HCT116 (cell line): ENCODE data around the gene SPOP. TPM values are rescaled to one million over a fixed set of nuclear protein-coding genes. Genes with fewer than 3 reads are reported as not detected.

ENCODE experiments used
- ATAC-seq: fragments of 200-7000 bp; cut with Tn5 transposase; 2 replicates; pipeline ENCODE4 v1.9.1; 2020; ENCODE audit warnings: mild to moderate bottlenecking, moderate library complexity
- BruUV-seq: library from RNA; stranded (reverse); fragments of 400-500 nt; replicated peaks from 2 replicates; lab custom pipeline; 2021; lab: Mats Ljungman, UMichigan
- CTCF ChIA-PET: fragments of 300-600 bp; sonication (Branson Sonifier 250); formaldehyde crosslinking; loops from one replicate; lab custom pipeline; 2021; ENCODE audit warnings: antibody characterized with exemption; lab: Charles Lee
- POLR2A ChIA-PET: fragments of 300-600, 350-600 bp; sonication (Branson Sonifier 250); formaldehyde crosslinking; loops from one replicate; lab custom pipeline; 2021; ENCODE audit warnings: antibody characterized with exemption; lab: Charles Lee
- RAD21 ChIA-PET, 2 experiments: fragments of 300-600 bp; sonication (Branson Sonifier 250); formaldehyde crosslinking; loops; one replicate each; lab custom pipeline; 2023; ENCODE audit warnings: low total read pairs in 2 of 2; ENCODE audit not compliant: uncharacterized antibody in 2 of 2, unreplicated experiment in 2 of 2, low non-redundant PET in 1 of 2; lab: Charles Lee
- DNase-seq: peaks from one replicate; pipeline ENCODE4 v3.0.0-alpha.2; 2010; ENCODE audit warnings: low read depth, low spot score
- H2AFZ ChIP-seq: fragments of 200-600 bp; shearing (Covaris generic), sonication (generic); 2 replicates; pipeline ENCODE4 v1.6.1; 2017; ENCODE audit warnings: low read depth, mixed run types, mixed read lengths, antibody characterized with exemption, low read length; ENCODE audit not compliant: poor library complexity, severe bottlenecking
- H3K27ac ChIP-seq: 2 replicates; pipeline ENCODE4 v1.5.1; 2012; ENCODE audit warnings: low read depth, low read length
- H3K27me3 ChIP-seq: fragments of 200-600 bp; sonication (generic); 2 replicates; pipeline ENCODE4 v1.6.1; 2016; ENCODE audit warnings: mixed run types, low read length, mixed read lengths; ENCODE audit not compliant: insufficient read depth
- H3K36me3 ChIP-seq, 2 experiments: fragments of 200-500 bp in 1 of 2; fragments of 200-600 bp in 1 of 2; sonication (Bioruptor generic) in 1 of 2; sonication (generic) in 1 of 2; 2 replicates each; pipeline versions ENCODE4 v1.5.1 to v1.6.1; 2014 to 2016; ENCODE audit warnings: low read length in 2 of 2, inconsistent platforms in 1 of 2, mixed read lengths in 1 of 2, mixed run types in 1 of 2; ENCODE audit not compliant: insufficient read depth in 2 of 2, control insufficient read depth in 1 of 2
- H3K4me1 ChIP-seq, 2 experiments: fragments of 200-600 bp in 1 of 2; sonication (generic) in 1 of 2; 2 replicates each; pipeline versions ENCODE4 v1.5.1 to v1.6.1; 2012 to 2017; ENCODE audit warnings: low read length in 2 of 2, inconsistent platforms in 1 of 2, mild to moderate bottlenecking in 1 of 2, mixed read lengths in 1 of 2, mixed run types in 1 of 2, moderate library complexity in 1 of 2; ENCODE audit not compliant: insufficient read depth in 2 of 2, control insufficient read depth in 1 of 2
- H3K4me2 ChIP-seq: fragments of 200-600 bp; sonication (generic); 2 replicates; pipeline ENCODE4 v1.6.1; 2017; ENCODE audit warnings: mixed run types, low read length, mixed read lengths
- H3K4me3 ChIP-seq, 2 experiments: fragments of 200-600 bp in 1 of 2; sonication (generic) in 1 of 2; replicated peaks in 1 of 2; 2 replicates each; pipeline ENCODE4 v1.5.1; 2011 to 2016; ENCODE audit warnings: low read length in 2 of 2, control low read depth in 1 of 2, low read depth in 1 of 2, mild to moderate bottlenecking in 1 of 2, mixed read lengths in 1 of 2, mixed run types in 1 of 2
- H3K79me2 ChIP-seq: fragments of 200-600 bp; sonication (generic); 2 replicates; pipeline ENCODE4 v1.6.1; 2017; ENCODE audit warnings: mild to moderate bottlenecking, mixed run types, low read length, moderate library complexity, mixed read lengths; ENCODE audit not compliant: insufficient read depth
- H3K9ac ChIP-seq: fragments of 200-600 bp; sonication (generic); 2 replicates; pipeline ENCODE4 v1.6.1; 2016; ENCODE audit warnings: low read length, mixed read lengths
- H3K9me2 ChIP-seq: fragments of 200-600 bp; sonication (generic), shearing (Covaris generic); 2 replicates; pipeline ENCODE4 v1.6.1; 2017; ENCODE audit warnings: mixed run types, mild to moderate bottlenecking, moderate library complexity; ENCODE audit not compliant: insufficient read depth
- H3K9me3 ChIP-seq, 2 experiments: fragments of 200-500 bp in 1 of 2; fragments of 200-600 bp in 1 of 2; sonication (Bioruptor generic) in 1 of 2; sonication (generic) in 1 of 2; 2 replicates each; pipeline ENCODE4 v1.6.1; 2014 to 2017; ENCODE audit warnings: low read length in 2 of 2, mixed read lengths in 2 of 2, inconsistent platforms in 1 of 2, low read depth in 1 of 2, mild to moderate bottlenecking in 1 of 2, mixed run types in 1 of 2, moderate library complexity in 1 of 2; ENCODE audit not compliant: control insufficient read depth in 1 of 2, insufficient read depth in 1 of 2
- H4K20me1 ChIP-seq: fragments of 200-600 bp; sonication (generic), shearing (Covaris generic); 2 replicates; pipeline ENCODE4 v1.6.1; 2017; ENCODE audit warnings: mixed run types, mild to moderate bottlenecking, moderate library complexity; ENCODE audit not compliant: insufficient read depth
- ATF3 ChIP-seq: IDR thresholded peaks from 2 replicates; pipeline ENCODE4 v1.6.1; 2012
- CBX3 ChIP-seq: IDR thresholded peaks from 2 replicates; pipeline ENCODE4 v1.6.1; 2012; ENCODE audit warnings: low read depth
- EGR1 ChIP-seq: IDR thresholded peaks from 2 replicates; pipeline ENCODE4 v1.6.1; 2012; ENCODE audit warnings: low read depth
- ELF1 ChIP-seq: IDR thresholded peaks from 2 replicates; pipeline ENCODE4 v1.6.1; 2012; ENCODE audit warnings: low read depth, borderline replicate concordance
- EZH2 ChIP-seq: fragments of 200-600 bp; sonication (generic); IDR thresholded peaks from 2 replicates; pipeline ENCODE4 v1.6.1; 2017; ENCODE audit warnings: antibody characterized with exemption, mixed run types
- EZH2phosphoT487 ChIP-seq: fragments of 200-600 bp; IDR thresholded peaks from 2 replicates; pipeline ENCODE4 v1.6.1; 2018; ENCODE audit warnings: antibody characterized with exemption, borderline replicate concordance
- JUND ChIP-seq: IDR thresholded peaks from 2 replicates; pipeline ENCODE4 v1.6.1; 2012
- MAX ChIP-seq: IDR thresholded peaks from 2 replicates; pipeline ENCODE4 v1.6.1; 2012
- POLR2A ChIP-seq: IDR thresholded peaks from 2 replicates; pipeline ENCODE4 v1.7.0; 2011; ENCODE audit warnings: borderline replicate concordance; ENCODE audit not compliant: insufficient read depth, insufficient read length; ENCODE audit errors: extremely low read depth
- POLR2AphosphoS5 ChIP-seq: IDR thresholded peaks from 2 replicates; pipeline ENCODE4 v1.6.1; 2011; ENCODE audit warnings: mild to moderate bottlenecking, low read depth, low read length, moderate library complexity
- RAD21 ChIP-seq: IDR thresholded peaks from 2 replicates; pipeline ENCODE4 v1.6.1; 2012; ENCODE audit warnings: low read depth, mild to moderate bottlenecking
- SIN3A ChIP-seq: IDR thresholded peaks from 2 replicates; pipeline ENCODE4 v1.6.1; 2012; ENCODE audit warnings: low read depth
- SP1 ChIP-seq: IDR thresholded peaks from 2 replicates; pipeline ENCODE4 v1.6.1; 2012; ENCODE audit warnings: low read depth
- SRF ChIP-seq: IDR thresholded peaks from 2 replicates; pipeline ENCODE4 v1.6.1; 2012; ENCODE audit warnings: low read depth
- YY1 ChIP-seq: IDR thresholded peaks from 2 replicates; pipeline ENCODE4 v1.6.1; 2011; ENCODE audit warnings: low read length, low read depth, moderate library complexity, mild to moderate bottlenecking; ENCODE audit not compliant: insufficient replicate concordance; ENCODE audit errors: extremely low read depth
- ZBTB33 ChIP-seq: IDR thresholded peaks from 2 replicates; pipeline ENCODE4 v1.6.1; 2011; ENCODE audit warnings: mild to moderate bottlenecking, low read length, moderate library complexity; ENCODE audit not compliant: insufficient replicate concordance; ENCODE audit errors: extremely low read depth
- ZFX ChIP-seq: fragments of 450-650 bp; IDR thresholded peaks from 2 replicates; pipeline ENCODE4 v1.6.1; 2017
- ZNF274 ChIP-seq: fragments of 200-500 bp; sonication (Bioruptor generic); IDR thresholded peaks from 2 replicates; pipeline ENCODE4 v1.6.1; 2014; ENCODE audit warnings: mild to moderate bottlenecking, low read depth, low read length, inconsistent platforms
- intact Hi-C: fragments of 100-400 bp; cut with micrococcal nuclease; formaldehyde crosslinking; loops from 2 replicates; pipeline ENCODE4 v1.10.0; 2022
- total RNA-seq: library from RNA; stranded (reverse); gene quantifications from one replicate; pipeline ENCODE4 v1.2.1, GENCODE V29; 2021; ENCODE audit not compliant: unreplicated experiment

Gene SPOP
- total RNA-seq, 1 experiment from 2014 or later, result 85.1 TPM

- ATAC-seq, result no peak
- no peak overlapping the region for H3K9ac ChIP-seq
- ChIA-PET RAD21 (interaction anchor here (1.1 to 2.1 kb wide), 6 partner anchors 127 to 302 kb away, joined by 3 to 10 read pairs (median 6); no protein-coding TSS in a partner anchor), POLR2A (interaction anchor here (0.8 to 1.2 kb wide), 3 partner anchors 126 to 139 kb away, joined by 4 read pairs; no protein-coding TSS in a partner anchor), CTCF (interaction anchor here (1.2 to 9.3 kb wide), 10 partner anchors 8 to 398 kb away, joined by 3 to 92 read pairs (median 8); partner anchors contain the start of gene SLC35B1)
- no peaks in the 10 kb centered on the region for H3K9me3 ChIP-seq
- no peak overlapping the region for H3K4me2 ChIP-seq
- H3K4me1 ChIP-seq, result no peaks in the 10 kb centered on the region
- no peaks in the 10 kb centered on the region for H3K27me3 ChIP-seq
- H3K27ac ChIP-seq, result no peak overlapping the region
- no peaks in the 10 kb centered on the region for H3K79me2 ChIP-seq
- H3K9me2 ChIP-seq, result no peaks in the 10 kb centered on the region
- no peak for DNase-seq
- intact Hi-C loops, result no loop called here
- no TSS peak for BruUV-seq
- H3K36me3 ChIP-seq, result peaks cover 6 to 11% of the 10 kb centered on the region in 2 experiments
- no peak overlapping the region for H3K4me3 ChIP-seq
- TF ChIP-seq JUND (no peak), MAX (no peak), EZH2phosphoT487 (no peak), CBX3 (no peak), ZNF274 (no peak), YY1 (no peak), EZH2 (no peak), RAD21 (no peak), EGR1 (no peak), ZFX (no peak), SRF (no peak), ELF1 (no peak), SP1 (no peak), POLR2A (no peak), SIN3A (no peak), ZBTB33 (no peak), POLR2AphosphoS5 (no peak), ATF3 (no peak)
- H2AFZ ChIP-seq, result no peak overlapping the region
- H4K20me1 ChIP-seq, result no peaks in the 10 kb centered on the region
Observed at GRCh38 chr17:49696233-49696761, 18.4 kb upstream of the SPOP start.
